Measurements from ENCODE around the gene SCARF2.

DNA sequence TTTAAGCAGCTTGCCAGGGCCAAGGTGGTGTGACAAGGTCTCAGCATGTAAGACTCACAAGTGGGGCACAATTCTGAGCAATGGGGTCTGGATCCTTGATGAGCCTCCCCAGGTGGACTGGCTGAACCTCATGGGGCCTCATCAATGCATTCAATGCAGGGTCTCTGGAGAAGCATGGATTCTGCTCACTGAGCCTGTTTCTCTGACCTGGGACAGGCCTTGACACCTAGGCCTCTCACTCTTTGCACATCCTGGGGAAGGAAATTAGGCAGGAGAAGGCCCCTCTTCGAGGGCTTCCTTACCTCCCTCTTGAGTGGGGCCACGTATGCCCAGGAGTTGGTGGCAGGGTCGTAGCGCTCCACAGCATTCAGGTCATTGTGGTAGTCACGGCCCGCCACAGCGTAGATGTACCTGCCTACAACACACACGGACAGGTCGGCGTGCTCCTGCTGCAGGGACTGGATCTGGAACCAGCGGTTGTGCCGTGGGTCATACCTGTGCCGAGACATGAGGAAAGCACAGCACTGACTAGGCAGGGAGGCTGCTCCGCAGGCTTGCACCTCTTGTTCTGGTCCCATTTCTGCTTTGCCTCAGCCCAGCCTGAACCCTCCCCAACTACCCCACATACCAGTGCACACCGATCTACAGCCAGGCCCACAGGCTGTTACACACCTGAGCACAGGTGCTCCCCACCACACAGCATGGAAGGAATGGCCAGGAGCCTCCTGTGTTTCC is 20.0 kb upstream of the SCARF2 start:
- TF ChIP-seq GATA2 (IDR thresholded peaks at IDR 0.05; ENCODE audit: low read depth, low read length), result no peak
- no peak for TF ChIP-seq GATA3 (IDR thresholded peaks at IDR 0.05; ENCODE audit: low read depth, low read length)
